G401 (cell line): ENCODE results near the gene ACTN4. TPM values are rescaled to one million over a fixed set of nuclear protein-coding genes. Genes with fewer than 3 reads are reported as not detected.
"Not testable (repeated sequence)": the region's sequence is repeated elsewhere in the genome, so short reads cannot be mapped to it uniquely, and the experiment has no call there.

Experiments
- DNase-seq: peaks from one replicate; pipeline ENCODE4 v3.0.0-alpha.2; 2015; ENCODE audit warnings: low spot score
- in situ Hi-C: cut with HindIII; loops from 2 replicates; pipeline ENCODE4 v1.10.0; 2016; ENCODE audit warnings: low sequenced_read_pairs, mixed read lengths
- total RNA-seq: library from RNA; depleted of rRNA; stranded (reverse); fragments of >200 nt; shearing (Covaris generic); gene quantifications from 2 replicates; pipeline ENCODE4 v1.2.3, GENCODE V29; 2014; rRNA removed

Gene ACTN4
- 173 and 182 TPM in 2 replicates for total RNA-seq

GRCh38 chr19:38647368-38647965 is at the start of gene ACTN4:
Gene ACTN4, plus strand, starts transcription at chr19:38647649. Its CDS starts 97 bp downstream, at chr19:38647746.
- in situ Hi-C loops: no loop called here
- DNase-seq: peak; percentile 95

- in situ Hi-C loops: no loop called here
Measured at GRCh38 chr19:38599722-38600121, 47.7 kb upstream of the ACTN4 start.

GRCh38 chr19:38602856-38603255 is 44.6 kb upstream of the ACTN4 start:
- in situ Hi-C loops, DNase-seq: not testable (repeated sequence)

More at GRCh38 chr19:38599722-38600121, 47.7 kb upstream of the ACTN4 start:
- DNase-seq: no peak

GRCh38 chr19:38606131-38606530 is 41.3 kb upstream of the ACTN4 start:
- DNase-seq: no peak
- in situ Hi-C loops: no loop called here

- in situ Hi-C loops: no loop called here
- no peak for DNase-seq
Measured at GRCh38 chr19:38614289-38614688, 33.2 kb upstream of the ACTN4 start.

GRCh38 chr19:38615007-38615581 is 32.4 kb upstream of the ACTN4 start:
- no peak for DNase-seq
- in situ Hi-C loops: no loop called here

- in situ Hi-C loops: no loop called here
- no peak for DNase-seq
Measured at GRCh38 chr19:38616265-38616664, 31.2 kb upstream of the ACTN4 start.

GRCh38 chr19:38617283-38617763 is 30.1 kb upstream of the ACTN4 start:
- DNase-seq: no peak
- in situ Hi-C loops: no loop called here

GRCh38 chr19:38617764-38618589 is 29.5 kb upstream of the ACTN4 start, which contains the start of gene MAP4K1:
Gene MAP4K1, minus strand, starts transcription at chr19:38617953. Its CDS starts 58 bp downstream, at chr19:38617895.
- in situ Hi-C loops: no loop called here
- DNase-seq: peak; percentile 48

- DNase-seq: peak; percentile 99
- in situ Hi-C loops: no loop called here
Measured at GRCh38 chr19:38618590-38619360, 28.7 kb upstream of the ACTN4 start, which contains the start of gene EIF3K. Gene EIF3K, plus strand, starts transcription at chr19:38619188. Its CDS starts 81 bp downstream, at chr19:38619269.

GRCh38 chr19:38619361-38620174 is 27.9 kb upstream of the ACTN4 start:
- no peak for DNase-seq
- in situ Hi-C loops: no loop called here

GRCh38 chr19:38624822-38625221 is 22.6 kb upstream of the ACTN4 start:
- no peak for DNase-seq
- in situ Hi-C loops: no loop called here

- DNase-seq: no peak
- in situ Hi-C loops: no loop called here
Measured at GRCh38 chr19:38626401-38626800, 21.0 kb upstream of the ACTN4 start.

GRCh38 chr19:38629568-38629967 is 17.9 kb upstream of the ACTN4 start:
- in situ Hi-C loops: no loop called here
- DNase-seq: no peak

- in situ Hi-C loops: not testable (repeated sequence)
Measured at GRCh38 chr19:38631301-38631700, 16.1 kb upstream of the ACTN4 start.

GRCh38 chr19:38631811-38632475 is 15.5 kb upstream of the ACTN4 start:
- in situ Hi-C loops: not testable (repeated sequence)

More at GRCh38 chr19:38631301-38631700, 16.1 kb upstream of the ACTN4 start:
- DNase-seq: not testable (repeated sequence)

GRCh38 chr19:38632476-38633213 is 14.8 kb upstream of the ACTN4 start:
- DNase-seq: no peak
- in situ Hi-C loops: no loop called here

More at GRCh38 chr19:38631811-38632475, 15.5 kb upstream of the ACTN4 start:
- DNase-seq: not testable (repeated sequence)
